ENCODE data around the gene ABCC8. TPM values are rescaled to one million over a fixed set of nuclear protein-coding genes. Genes with fewer than 3 reads are reported as not detected.

ABCC8 gene
- total and polyA plus RNA-seq, 2 of the 8 experiments (the other 6 are each of a cell fraction or from before 2014, with no cell fraction given): 3.7 to 4.9 TPM

DNA sequence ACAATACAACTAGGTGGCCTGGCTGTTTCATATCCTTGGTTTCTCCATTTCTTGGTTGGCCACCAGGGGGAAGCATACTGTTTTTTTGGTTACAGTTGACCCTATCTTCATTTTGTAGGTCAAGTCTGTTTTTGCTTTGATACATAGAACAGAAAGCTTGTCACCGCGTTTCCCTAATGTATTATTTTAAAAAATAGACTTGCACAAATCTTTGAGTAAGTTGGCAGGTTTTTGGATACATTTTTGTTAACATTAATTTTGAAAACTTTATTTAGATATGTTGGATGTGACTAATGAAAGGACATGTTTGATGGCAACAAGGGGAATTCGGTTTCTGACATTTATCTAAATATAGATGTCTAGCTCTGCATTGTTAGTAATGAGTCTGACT lies 122.0 kb downstream of the ABCC8 start:
- H2AK5ac ChIP-seq (ENCODE audit: low read depth, low read length): no peak overlapping the region
- no peak overlapping the region for H4K91ac ChIP-seq (replicated peaks; ENCODE audit: insufficient read length, low read length)
- no peak overlapping the region for H3K27ac ChIP-seq (ENCODE audit: low read depth, low read length)
- no peak overlapping the region for H2BK5ac ChIP-seq (ENCODE audit: low read depth, low read length)
- ChIA-PET POLR2A (ENCODE audit: partially characterized antibody) (interaction anchor here (0.7 kb wide), 1 partner anchor 13 kb away, joined by 5 read pairs; no protein-coding TSS in a partner anchor), CTCF (ENCODE audit: partially characterized antibody) (interaction anchor here (0.7 to 3.2 kb wide), 20 partner anchors 11 to 364 kb away, joined by 3 to 17 read pairs (median 4); no protein-coding TSS in a partner anchor)
- 65% methylated on average over 3 of the region's 3 CpGs; no CpG with 5 or more reads in 1 of the 2 experiments for WGBS, 2 experiments (ENCODE audit: extremely low coverage in 1 of 2, insufficient coverage in 1 of 2, insufficient read length in 1 of 2, insufficient replicate concordance in 2 of 2, low coverage in 1 of 2, low lambda C conversion rate in 2 of 2, missing lambda C conversion rate in 1 of 2)
- DNase-seq (ENCODE audit: low read depth in 1 of 2, low spot score in 2 of 2) (peak in 1 of 2 experiments; percentile 80), FAIRE-seq (peak; percentile 13)
- no peak overlapping the region for H3K4me3 ChIP-seq (ENCODE audit: extremely low read depth in 1 of 4, insufficient read depth in 2 of 4, low read depth in 3 of 4, low read length in 4 of 4)
- no peak overlapping the region for H3K18ac ChIP-seq (ENCODE audit: extremely low read depth, low read length)
- no peak overlapping the region for H2BK20ac ChIP-seq (ENCODE audit: low read length)
- H3K9me3 ChIP-seq (ENCODE audit: insufficient read depth in 2 of 2, low read depth in 1 of 2, low read length in 1 of 2): no peaks in the 10 kb centered on the region
- TF ChIP-seq TAF1 (IDR thresholded peaks at IDR 0.05; ENCODE audit: low read depth, low read length): no peak
- TF ChIP-seq, protein P1, sequence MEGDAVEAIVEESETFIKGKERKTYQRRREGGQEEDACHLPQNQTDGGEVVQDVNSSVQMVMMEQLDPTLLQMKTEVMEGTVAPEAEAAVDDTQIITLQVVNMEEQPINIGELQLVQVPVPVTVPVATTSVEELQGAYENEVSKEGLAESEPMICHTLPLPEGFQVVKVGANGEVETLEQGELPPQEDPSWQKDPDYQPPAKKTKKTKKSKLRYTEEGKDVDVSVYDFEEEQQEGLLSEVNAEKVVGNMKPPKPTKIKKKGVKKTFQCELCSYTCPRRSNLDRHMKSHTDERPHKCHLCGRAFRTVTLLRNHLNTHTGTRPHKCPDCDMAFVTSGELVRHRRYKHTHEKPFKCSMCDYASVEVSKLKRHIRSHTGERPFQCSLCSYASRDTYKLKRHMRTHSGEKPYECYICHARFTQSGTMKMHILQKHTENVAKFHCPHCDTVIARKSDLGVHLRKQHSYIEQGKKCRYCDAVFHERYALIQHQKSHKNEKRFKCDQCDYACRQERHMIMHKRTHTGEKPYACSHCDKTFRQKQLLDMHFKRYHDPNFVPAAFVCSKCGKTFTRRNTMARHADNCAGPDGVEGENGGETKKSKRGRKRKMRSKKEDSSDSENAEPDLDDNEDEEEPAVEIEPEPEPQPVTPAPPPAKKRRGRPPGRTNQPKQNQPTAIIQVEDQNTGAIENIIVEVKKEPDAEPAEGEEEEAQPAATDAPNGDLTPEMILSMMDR (IDR thresholded peaks at IDR 0.05; ENCODE audit: control extremely low read depth in 1 of 3, insufficient read depth in 1 of 3, low read depth in 1 of 3, low read length in 3 of 3): peak in 2 of 3 experiments; percentile 54 to 59; a peak in 2 of 4 replicates
- no peak for TF ChIP-seq YY1 (IDR thresholded peaks at IDR 0.05; ENCODE audit: low read depth, low read length)
- no peak for TF ChIP-seq NANOG (IDR thresholded peaks at IDR 0.05; ENCODE audit: insufficient read depth, low read depth, low read length, poor library complexity, severe bottlenecking)
- peak; percentile 26 to 54; a peak in 3 of 4 replicates for TF ChIP-seq RAD21 (IDR thresholded peaks at IDR 0.05 in 1 of 2, conservative IDR thresholded peaks at IDR 0.05 in 1 of 2; ENCODE audit: low read depth in 2 of 2, low read length in 2 of 2)
- H3K79me1 ChIP-seq (ENCODE audit: low read depth, low read length): no peaks in the 10 kb centered on the region
- H3K4ac ChIP-seq (replicated peaks; ENCODE audit: insufficient read length, low read depth, low read length): no peak overlapping the region
- no peak overlapping the region for H2BK120ac ChIP-seq (replicated peaks; ENCODE audit: low read depth, low read length)
- peaks cover 29 to 47% (median 40%) of the 10 kb centered on the region in 4 experiments for H3K27me3 ChIP-seq (replicated peaks in 1 of 4; ENCODE audit: control insufficient read depth in 3 of 4, extremely low read depth in 1 of 4, insufficient read depth in 3 of 4, low read length in 3 of 4)
- no peak overlapping the region for H3K56ac ChIP-seq (replicated peaks; ENCODE audit: insufficient read length, low read depth, low read length)
- no peak overlapping the region for H3K9ac ChIP-seq (replicated peaks in 1 of 4; ENCODE audit: extremely low read depth in 1 of 4, low read depth in 3 of 4, low read length in 3 of 4)
- H3K79me2 ChIP-seq (ENCODE audit: control insufficient read depth in 1 of 2, insufficient read depth in 2 of 2, low read length in 2 of 2): no peaks in the 10 kb centered on the region
- no peak overlapping the region for H2BK12ac ChIP-seq (ENCODE audit: low read depth, low read length)
- no peak overlapping the region for H3K4me2 ChIP-seq (ENCODE audit: insufficient read depth in 1 of 2, low read depth in 2 of 2, low read length in 2 of 2)
- peaks cover 0 to 8% (median 4%) of the 10 kb centered on the region in 4 experiments; a peak in 5 of 7 replicates for H3K4me1 ChIP-seq (replicated peaks in 1 of 4; ENCODE audit: control insufficient read depth in 3 of 4, insufficient read depth in 4 of 4, low read length in 3 of 4)
- peaks cover 0 to 2% of the 10 kb centered on the region in 2 experiments for H4K20me1 ChIP-seq (replicated peaks in 1 of 2; ENCODE audit: control insufficient read depth in 1 of 2, insufficient read depth in 2 of 2, low read length in 2 of 2)
- no peak overlapping the region for H3K14ac ChIP-seq (ENCODE audit: insufficient read length)
- no peaks in the 10 kb centered on the region for H3K36me3 ChIP-seq (ENCODE audit: control insufficient read depth in 2 of 4, insufficient read depth in 4 of 4, low read length in 3 of 4)
- no peak overlapping the region for H4K5ac ChIP-seq (ENCODE audit: insufficient read length, low read depth, low read length)
- H4K8ac ChIP-seq (ENCODE audit: extremely low read depth, insufficient read depth, low read length): no peak overlapping the region
- peaks cover 15% of the 10 kb centered on the region; the same call in 1 of the 2 replicates for H3K23me2 ChIP-seq (ENCODE audit: low read depth, low read length)
- no peak overlapping the region for H3K23ac ChIP-seq (ENCODE audit: insufficient read length)
- no peak overlapping the region for H2AFZ ChIP-seq (ENCODE audit: low read length)
- no peak overlapping the region for H2BK15ac ChIP-seq (ENCODE audit: low read length)
